ENCODE data around the gene MESP2.

DNA sequence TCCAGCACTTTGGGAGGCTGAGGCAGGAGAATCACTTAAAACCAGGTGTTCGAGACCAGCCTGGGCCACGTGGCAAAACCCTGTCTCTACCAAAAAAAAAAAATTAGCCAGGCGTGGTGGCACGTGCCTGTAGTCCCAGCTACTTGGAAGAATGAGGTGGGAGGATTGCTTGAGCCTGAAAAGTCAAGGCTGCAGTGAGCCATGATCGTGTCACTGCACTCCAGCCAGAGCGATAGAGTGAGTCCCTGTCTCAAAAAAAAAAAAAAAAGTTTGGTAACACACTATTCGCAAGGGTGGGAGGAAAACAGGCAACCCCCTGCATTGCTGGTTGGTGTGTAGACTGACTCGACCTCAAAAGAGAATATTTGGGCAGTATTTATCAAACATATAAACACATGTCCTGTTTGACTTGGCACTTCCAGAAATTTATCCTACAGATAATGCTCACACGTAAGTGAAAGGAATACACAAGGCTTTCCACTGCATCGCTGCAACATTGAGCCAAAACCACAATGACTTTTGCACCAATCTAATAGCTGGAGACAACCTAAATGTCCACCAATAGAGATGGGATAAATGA, 41.7 kb downstream of the MESP2 start:
- TF ChIP-seq, protein P1, sequence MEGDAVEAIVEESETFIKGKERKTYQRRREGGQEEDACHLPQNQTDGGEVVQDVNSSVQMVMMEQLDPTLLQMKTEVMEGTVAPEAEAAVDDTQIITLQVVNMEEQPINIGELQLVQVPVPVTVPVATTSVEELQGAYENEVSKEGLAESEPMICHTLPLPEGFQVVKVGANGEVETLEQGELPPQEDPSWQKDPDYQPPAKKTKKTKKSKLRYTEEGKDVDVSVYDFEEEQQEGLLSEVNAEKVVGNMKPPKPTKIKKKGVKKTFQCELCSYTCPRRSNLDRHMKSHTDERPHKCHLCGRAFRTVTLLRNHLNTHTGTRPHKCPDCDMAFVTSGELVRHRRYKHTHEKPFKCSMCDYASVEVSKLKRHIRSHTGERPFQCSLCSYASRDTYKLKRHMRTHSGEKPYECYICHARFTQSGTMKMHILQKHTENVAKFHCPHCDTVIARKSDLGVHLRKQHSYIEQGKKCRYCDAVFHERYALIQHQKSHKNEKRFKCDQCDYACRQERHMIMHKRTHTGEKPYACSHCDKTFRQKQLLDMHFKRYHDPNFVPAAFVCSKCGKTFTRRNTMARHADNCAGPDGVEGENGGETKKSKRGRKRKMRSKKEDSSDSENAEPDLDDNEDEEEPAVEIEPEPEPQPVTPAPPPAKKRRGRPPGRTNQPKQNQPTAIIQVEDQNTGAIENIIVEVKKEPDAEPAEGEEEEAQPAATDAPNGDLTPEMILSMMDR (conservative IDR thresholded peaks at IDR 0.05 in 1 of 2, IDR thresholded peaks at IDR 0.05 in 1 of 2; ENCODE audit: low read depth in 1 of 2, low read length in 2 of 2), result no peak
- no peak for TF ChIP-seq EZH2 (IDR thresholded peaks at IDR 0.05; ENCODE audit: low read length, missing control alignments)
